8988T (cell line): ENCODE results near the gene LRRC45.

ENCODE experiments used
- DNase-seq: peaks from one replicate; pipeline ENCODE4 v3.0.0; 2011

The LRRC45 gene

DNA sequence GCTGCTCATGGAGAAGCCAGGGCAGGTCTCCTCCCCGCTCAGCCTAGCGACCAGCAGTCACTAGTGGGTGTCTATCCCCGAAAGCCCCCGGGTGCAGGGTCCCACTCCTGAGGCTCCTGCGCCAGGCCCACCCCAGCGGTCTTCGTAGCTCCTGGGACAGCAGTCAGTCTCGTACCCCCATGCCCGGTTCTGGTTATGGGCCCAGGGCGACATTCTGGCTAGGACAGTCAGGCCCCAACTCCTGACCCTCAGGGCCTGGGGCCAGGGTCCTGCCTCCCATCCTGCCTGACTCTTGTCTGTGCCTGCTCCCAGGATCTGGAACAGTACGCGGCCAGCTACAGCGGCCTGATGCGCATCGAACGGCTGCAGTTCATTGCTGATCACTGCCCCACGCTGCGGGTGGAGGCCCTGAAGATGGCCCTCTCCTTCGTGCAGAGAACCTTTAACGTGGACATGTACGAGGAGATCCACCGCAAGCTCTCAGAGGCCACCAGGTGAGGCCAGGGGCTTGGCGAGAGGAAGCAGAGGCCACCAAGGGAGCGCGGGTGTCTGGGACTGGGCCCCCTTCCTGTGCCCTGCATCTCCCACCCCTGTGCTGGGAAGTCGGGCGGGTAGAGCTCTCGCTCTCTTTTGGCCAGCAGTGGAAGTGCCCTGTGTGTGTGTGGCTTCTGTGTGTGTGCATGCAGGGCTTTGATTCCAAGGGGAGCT, 30.6 kb downstream of the LRRC45 start:
- no peak for DNase-seq

DNA sequence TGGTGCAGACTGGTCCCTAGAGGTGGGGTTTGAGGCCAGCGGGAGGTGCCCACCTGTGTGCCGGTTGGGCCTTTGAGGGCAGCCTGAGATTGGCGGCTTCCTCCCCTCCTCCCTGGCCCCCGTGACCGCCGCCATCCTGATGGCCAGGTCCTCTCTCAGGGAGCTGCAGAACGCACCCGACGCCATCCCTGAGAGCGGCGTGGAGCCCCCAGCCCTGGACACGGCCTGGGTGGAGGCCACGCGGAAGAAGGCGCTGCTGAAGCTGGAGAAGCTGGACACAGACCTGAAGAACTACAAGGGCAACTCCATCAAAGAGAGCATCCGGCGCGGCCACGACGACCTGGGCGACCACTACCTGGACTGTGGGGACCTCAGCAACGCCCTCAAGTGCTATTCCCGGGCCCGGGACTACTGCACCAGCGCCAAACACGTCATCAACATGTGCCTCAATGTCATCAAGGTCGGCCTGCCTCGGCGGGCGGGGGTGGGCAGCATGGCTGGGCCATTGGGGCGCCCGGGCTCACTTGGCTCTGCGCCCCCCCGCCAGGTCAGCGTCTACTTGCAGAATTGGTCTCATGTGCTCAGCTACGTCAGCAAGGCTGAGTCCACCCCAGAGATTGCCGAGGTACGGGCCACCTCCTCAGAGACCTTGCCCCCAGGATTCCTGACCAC, 31.4 kb downstream of the LRRC45 start:
- no peak for DNase-seq

DNA sequence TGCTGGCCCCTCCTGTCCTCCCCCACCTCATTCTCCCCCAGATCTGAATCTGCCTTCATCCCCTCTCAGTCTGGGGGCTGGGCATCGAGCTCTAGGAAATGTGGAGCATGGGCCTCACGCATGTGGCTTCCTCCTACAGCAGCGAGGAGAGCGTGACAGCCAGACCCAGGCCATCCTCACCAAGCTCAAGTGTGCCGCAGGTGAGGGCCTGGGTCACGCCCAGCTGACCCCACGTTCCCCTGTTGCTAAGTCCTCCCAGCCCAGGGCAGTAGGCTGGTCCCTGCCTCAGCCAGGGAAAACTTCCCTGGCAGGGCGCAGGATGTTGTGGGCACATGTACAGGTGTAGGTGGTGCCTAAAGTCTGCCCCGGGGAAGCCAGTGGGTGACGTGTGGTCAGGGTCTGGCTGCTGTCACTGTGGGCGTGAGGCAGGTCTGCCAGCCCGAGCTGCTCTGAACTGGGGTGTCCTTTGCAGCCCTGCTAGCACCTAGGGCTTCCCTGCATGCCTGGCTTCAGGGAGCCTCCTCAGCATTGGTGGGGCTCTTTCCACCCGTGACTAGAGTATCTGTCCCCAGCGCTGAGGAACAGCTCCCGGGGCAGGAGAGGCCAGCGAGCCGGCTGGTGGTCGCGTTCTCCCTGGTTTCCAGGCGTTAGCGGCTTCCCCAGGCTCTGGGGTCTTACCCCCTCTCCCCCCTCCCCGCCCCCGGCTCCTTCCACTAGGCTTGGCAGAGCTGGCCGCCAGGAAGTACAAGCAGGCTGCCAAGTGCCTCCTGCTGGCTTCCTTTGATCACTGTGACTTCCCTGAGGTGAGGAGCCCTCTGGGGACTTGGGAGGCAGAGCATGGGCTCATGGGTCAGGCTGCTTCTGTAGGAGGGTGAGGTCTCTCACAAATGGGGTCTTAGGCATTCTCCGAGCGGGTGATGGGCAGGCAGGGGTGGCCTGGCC, 32.2 kb downstream of the LRRC45 start:
- no peak for DNase-seq

DNA sequence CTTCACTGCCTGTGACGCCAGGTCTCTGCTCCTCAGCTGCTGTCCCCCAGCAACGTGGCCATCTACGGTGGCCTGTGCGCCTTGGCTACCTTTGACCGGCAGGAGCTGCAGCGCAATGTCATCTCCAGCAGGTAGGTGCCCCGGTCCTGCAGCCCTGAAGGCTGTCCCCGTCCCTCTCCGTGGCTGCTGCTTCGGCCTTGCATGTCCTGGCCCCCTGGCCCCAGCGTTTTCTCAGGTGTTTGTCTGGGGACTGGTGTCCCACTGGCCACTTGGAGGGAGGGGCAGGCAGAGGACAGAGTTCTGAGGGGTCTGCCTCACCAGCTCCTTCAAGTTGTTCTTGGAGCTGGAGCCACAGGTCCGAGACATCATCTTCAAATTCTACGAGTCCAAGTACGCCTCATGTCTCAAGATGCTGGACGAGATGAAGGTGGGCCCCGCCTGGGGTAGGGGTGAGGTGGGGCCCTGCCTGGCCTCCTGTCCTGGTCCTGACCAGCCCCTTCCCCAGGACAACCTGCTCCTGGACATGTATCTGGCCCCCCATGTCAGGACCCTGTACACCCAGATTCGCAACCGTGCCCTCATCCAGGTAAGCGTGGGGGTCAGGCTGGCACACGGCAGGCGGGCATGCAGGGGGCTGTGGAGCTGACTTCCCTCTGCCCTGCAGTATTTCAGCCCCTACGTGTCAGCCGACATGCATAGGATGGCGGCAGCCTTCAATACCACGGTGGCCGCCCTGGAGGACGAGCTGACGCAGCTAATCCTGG, 33.0 kb downstream of the LRRC45 start:
- no peak for DNase-seq

DNA sequence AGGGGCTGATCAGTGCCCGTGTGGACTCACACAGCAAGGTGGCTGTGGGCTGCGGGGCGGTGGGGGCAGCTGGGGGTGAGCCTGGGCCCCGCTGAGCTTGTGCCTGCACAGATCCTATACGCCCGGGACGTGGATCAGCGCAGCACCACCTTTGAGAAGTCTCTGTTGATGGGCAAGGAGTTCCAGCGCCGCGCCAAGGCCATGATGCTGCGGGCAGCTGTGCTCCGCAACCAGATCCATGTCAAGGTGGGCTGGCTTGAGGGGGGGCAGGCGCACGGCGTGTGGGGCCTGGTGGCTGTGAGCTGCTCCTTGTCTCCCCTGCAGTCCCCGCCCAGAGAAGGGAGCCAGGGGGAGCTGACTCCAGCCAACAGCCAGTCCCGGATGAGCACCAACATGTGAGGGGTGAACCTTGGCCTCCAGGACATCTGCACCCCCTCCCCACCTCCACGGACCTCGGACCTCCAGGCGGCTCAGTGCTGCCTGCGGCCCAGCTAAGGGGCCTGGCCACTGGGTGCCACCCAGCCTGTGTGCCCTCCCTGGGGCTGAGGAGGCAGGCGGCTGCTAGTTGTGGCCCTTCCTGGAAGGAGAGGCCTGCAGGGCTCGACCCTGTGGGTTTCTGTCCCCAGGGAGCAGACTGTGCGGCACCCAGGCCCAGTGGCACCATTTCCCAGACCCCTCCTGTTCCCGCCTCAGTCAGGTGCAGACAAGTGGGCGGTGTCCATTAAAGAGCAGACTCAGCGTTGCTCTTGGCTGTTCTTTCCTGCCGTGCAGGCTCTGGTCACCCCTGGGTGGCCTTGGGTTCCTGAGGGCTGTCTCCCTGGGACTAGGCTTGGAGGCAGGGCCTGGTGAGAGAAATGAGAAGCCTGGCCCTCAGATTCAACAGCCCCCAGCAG, 33.9 kb downstream of the LRRC45 start:
- DNase-seq: no peak

DNA sequence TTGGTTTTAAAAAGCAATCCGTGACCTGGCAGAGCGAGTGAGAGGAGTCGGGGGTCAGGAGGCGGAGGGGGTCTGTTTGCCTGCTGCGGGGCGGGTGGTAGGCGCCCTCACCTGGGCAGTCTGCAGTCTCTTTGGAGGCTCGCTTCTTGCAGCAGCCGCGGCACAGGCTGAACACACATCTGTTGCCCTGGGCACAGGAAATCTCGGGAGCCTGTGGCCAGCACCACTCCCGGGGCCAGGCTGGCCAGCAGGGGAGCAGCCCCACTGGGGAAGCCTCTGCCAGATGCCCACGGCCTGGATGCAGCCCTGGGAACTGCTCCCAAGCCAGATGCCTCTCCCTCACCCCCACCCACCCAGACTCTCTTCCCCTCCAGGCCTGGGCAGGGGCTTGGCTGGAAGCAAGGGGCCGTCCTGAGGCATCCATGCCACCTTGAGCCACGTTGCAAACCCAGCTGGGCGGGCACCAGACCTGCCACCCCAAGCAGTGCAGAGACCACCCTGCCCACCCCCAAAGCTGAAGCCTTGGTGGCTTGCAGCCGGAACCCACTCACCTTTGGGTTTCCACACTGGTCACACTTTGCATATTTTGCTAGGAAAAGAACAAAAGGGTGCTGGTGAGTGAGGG, 35.2 kb downstream of the LRRC45 start:
- no peak for DNase-seq

DNA sequence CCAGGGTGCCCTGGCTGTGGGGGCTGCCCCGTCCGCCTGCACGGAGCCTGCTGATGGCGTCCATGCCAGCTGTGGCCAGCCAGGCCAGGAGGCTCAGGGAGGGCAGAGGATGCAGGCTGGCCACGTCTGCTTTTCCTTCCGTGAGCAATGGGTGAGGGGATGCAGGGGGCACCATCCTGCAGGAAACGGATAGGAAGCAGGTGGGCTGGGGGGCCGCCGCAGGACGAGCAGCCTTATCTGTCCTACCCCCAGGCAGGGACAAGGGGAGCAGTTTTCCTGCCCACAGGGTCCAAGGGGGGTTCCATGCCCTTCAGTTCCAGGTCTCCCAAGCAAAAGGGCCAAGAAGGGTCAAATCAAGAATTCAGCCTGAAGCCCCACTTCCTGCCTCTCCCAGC, 35.7 kb downstream of the LRRC45 start:
- DNase-seq: no peak

DNA sequence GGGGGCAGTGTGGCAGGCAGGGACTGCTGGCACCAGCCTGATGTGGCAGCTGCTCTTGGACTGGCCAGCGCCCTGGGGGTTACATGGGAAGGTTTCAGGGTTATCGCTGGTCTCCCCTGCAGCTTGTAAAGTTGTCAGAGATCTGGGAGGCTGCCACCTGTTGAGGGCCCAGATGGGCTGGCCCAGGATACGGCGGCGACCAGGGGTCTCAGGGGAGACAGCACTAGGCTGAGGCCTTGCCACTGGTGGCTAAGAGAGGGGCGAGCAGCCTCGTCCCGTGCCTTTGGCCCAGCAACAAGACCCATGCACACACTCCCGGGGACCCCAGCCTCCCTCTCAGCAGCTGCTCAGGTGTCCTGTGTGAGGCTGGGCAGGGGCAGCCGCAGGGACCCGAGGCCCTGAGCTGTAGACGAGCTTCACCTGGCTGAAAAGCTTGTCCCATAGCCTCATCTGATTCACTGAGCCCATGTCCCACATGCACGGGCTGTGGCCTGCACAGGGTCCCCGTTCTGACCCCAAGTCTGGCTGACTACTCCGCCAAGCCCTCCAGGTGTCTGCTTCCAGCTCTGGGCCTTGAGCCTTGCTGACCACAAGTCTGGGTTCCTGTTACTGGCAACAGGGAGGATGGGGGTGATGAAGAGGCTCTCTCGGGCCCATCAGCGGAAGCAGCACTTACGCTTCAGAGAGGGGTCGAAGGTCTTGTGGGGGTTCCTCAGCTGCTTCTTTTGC, 36.3 kb downstream of the LRRC45 start:
- DNase-seq: no peak

DNA sequence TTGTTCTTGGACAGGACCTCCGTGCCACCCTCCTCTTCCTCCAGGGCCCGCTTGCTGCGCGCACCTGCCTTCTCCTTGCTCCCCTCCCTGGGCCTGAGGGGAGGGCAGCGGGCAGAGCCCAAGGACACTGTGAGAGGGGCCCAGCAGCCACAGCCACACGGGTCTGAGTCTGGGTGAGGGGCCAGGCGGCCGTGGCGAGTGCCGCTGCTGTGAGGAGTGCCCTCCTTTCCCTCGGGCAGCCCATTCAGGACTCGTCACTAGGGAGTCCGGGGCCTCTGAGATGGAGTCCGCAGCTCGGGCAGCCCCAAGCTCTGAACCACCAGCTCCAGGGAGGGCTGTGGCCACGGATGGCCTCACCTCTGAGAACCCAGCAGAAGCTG, 36.9 kb downstream of the LRRC45 start:
- no peak for DNase-seq

DNA sequence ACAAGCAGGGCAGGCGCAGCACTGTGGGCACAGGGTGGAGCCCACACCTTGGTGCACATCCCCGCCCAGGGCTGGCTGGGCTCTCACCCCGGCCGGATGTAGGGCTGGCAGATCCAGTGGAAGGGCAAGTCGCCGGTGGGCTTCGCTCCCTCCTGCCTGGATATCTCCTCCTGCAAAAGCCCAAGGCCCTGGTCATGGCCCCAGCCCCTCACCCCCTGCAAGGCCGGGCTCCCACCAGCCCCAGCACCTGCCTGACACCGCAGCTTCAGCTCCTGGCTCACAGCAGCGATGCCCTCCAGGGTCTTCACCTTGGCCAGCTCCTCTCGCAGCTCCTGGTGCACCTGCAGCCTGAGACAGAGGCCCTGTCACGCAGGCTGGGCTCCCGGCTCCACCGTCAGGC, 37.5 kb downstream of the LRRC45 start:
- no peak for DNase-seq

DNA sequence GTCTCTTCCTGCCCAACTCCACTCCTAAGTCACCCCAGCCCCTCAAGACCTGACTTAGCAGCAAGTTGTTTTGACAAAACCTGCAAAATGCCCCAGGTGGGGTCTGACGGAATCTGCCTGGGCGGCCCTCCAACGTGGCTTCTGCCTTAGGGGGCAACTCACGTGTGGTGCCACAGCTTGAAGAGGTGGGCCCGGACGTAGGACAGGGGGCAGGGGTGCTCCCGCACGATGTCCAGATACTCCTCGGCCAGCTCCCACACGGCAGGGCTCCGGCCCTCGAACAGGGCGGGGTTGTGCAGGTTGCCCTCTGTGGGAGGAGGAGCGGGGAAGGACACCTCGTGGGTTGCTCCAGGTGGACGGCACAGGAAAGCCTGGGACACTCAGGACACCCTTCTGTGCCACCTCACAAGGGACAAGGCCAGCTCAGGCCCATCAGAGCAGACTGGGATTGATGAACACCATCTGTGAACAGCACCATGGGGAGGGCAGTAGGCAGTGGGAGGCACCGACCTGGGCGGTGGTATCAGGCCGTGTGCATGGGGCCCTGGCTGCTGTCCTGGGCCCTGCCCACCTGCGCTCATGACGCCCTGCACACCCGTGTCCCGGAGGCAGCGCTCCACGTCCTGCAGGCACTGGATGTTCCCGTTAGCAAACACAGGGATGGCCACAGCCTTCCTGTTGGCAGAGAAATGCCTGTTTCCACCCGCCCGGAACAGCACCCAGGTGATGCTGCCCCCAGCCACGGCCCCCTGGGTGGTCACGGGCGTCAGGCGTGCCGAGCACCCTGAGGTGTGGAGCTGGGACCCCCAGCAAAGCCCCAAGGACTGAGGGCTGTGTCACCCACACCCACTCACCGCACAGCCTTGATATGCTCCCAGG, 38.2 kb downstream of the LRRC45 start:
- no peak for DNase-seq

DNA sequence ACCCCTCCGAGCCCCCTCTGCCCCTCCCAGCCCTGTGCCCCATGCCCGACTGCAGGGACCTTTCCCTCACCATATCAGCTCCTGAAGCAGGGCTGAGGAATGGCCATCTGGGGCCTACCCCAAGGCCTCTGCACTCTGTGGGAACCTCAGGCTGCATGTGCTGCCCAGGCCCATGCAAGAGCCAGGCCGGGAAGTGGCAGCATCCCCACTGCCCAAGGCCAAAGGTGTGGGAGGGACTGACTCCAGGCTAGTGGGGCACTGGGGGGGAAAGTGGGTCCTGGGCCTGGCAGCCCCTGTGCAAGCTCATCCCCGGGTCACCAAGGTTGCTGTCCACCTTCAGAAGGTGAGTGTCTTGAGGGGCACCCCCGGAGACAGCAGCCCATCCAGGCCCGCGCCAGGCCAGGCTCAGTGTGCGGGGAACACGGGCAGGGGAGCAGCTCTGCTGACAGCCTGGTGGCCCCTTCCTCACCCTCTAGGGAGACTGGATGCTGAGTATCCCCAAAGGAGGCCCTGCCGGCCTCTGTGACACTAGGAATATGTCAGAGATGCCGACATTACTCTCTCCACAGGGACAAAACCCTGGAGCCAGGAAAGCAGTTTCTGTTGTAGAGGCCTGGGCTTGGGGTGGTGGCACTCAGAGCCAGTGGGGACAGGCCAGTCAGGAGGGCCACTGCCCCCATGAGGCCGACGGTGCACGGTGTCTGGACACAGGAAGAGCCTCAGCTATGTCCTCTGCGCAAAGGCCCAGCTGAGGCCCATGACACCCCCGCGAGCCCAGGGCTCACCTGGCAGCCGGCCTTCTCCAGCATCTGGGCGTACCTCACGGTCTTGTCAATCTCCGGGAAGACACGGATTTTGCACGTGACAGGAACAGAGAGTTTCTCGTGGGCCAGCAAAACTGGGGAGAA, 39.2 kb downstream of the LRRC45 start:
- DNase-seq: peak; percentile 33

DNA sequence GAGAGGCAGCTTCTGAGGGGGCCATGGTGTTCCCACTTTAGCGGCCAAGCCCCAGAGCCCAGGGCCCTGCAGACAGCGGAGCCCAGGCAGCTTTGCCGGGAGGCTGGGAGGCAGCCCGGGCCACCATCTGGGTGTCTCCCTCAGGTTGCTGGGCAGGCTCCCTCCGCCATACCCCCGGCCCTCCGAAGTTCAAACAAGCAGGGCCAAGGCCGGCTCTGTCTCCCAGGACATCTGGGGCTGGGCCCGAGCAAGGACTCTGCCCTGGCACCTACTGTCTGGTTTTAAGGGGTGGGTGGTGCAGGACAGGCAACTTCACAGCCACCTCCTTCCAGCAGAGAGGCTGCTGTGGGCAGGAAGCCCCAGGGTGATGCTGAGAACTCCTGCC, 39.9 kb downstream of the LRRC45 start:
- no peak for DNase-seq

DNA sequence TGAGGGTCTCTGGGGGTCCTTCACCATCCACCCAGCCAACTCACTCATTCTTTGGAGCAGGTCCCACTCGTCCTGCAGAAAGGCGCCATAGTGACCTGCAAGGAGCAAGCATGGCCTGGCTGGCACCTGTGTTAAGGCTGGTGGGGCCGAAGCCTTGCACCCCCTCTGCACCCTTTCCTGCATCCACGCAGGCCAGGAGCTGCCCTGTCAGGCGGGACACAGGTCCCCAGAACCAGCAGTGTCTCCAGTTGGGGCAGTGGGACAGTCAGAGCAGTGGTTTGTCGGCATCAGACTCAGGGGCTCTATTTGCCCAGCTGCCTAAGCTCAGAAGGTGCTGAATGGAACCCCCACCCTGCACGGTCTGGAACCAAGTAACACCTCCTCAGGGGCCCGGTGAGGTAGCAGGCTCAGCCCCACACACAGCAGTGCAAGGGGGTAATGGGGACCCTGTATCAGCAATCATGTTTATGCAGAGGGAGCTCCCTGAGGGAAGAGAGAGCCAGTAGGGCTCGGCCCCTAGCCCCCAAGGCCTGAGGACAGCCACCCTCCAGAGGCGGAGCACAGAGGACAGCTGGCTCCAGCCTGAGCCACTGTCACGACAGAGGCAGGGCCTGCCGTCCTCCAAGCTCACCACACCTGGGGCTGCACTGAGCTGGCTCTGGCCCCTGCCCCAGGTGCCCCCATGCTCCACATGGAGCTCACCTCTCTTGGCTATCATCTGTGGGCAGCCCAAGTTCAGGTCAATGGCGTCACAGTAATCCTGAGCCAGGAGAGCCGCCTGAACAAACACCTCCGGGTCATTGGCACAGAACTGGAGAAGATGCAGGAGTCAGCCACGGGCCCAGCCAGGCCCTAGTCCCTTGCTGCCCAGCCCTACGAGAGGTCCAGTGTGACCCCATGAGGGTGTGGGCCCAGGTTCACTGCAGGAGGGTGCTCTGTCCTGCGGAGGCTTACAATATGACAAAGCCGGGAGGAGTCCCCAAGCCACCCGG, 40.6 kb downstream of the LRRC45 start:
- DNase-seq: no peak

DNA sequence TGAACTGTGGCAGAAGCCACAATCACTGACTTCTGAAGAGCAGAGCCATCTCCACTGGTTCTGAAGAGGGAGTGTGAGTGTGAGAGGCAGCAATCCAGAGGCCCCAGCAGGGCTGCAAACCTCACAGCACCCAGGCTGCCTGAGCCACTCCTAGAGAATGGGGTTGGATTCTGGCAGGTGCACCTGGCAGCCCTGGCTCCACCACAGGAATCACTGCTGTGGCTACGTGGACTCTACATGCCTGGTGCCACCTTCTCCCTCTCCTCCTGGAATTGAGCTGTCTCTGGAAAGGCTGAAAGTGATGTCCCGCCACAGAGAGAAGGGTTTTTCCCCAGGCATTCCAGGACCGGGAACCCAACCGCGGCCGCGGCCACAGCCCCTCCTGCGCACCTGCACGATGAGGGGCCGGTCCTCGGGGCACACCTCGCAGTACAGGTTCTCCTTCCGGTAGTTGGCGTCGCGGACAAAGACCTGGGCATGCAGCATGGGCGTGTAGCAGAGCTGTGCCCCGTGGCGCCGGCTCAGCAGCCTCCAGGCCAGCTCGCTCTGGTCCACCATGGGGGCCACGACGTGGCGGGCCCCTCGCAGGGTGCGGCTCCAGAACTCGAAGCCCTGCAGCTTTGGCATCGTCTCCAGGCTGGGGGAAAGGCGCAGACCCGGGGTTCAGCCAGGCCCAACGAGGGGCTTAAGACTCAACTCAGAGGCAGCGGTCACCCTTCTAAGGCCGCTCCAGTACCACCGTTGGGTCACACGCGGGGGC, 41.5 kb downstream of the LRRC45 start:
- DNase-seq: no peak

DNA sequence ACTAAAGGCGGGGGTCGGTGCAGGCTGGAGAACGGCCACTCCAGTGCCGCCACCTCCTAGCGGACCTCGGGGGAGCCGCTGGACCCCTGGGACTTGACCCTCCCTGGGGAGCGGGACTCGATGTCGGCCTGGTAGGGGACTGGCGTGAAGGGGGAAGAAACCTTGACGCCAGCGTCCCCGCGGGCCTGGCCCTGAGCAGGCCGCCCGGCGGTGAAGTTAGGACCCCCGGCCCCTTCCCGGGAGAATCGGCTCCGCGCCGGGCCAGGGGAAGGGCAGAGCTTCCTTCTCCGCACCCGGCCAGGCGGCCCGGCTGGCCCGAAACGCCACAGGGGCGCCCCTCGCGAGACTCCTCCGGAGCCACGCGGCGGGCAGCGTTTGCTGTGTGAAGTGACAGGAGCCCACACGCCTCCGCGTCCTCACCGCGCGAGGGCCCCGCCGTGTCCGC, 42.1 kb downstream of the LRRC45 start:
- no peak for DNase-seq
